Measurements from ENCODE around the gene ULK3. TPM values are rescaled to one million over a fixed set of nuclear protein-coding genes. Genes with fewer than 3 reads are reported as not detected.

Gene ULK3
- total and polyA plus RNA-seq, 2 of the 4 experiments (the other 2 are of a cell fraction), result 11.8 to 22.7 TPM

DNA sequence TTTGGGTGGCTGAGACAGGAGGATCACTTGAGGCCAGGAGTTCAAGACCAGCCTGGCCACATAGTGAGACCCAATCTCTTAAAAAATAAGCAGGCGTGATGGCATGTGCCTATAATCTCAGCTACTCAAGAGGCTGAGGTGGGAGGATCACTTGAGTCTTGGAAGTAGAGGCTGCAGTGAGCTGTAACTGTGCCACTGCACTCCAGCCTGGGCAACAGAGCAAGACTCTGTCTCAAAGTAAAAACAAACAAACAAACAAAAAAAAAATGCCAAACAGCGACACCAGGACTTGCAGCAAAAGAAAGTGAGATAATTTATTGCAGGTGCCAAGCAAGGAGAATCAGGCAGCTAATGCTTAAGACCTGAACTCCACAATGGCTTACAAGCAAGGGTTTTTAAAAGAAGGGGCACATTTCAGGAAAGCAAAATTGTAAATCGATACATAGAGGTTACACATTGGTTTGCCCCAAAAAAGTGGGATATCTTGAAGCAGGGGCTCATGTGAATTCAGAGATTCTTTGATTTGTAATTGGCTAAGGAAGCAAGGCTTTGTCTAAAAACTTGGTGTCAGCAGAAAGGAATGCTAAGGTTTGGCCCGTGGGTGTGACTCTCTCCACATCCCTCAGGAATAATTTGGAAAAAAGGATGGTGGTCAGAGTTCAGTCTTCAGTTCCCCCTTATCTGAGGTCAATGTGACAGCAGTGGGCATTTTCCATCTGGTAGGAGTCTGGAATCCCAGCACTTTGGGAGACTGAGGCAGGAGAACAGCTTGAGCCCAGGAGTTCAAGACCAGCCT is 41.7 kb upstream of the ULK3 start:
- dilution Hi-C loops (cut with HindIII; ENCODE audit: low sequenced_read_pairs, unreplicated experiment), result no loop called here
- H3K4ac ChIP-seq (ENCODE audit: low read depth, low read length), result 0 out of 2 replicates have a peak overlapping the region, but pooled peaks have one; percentile 15
- in situ Hi-C loops (cut with MboI; ENCODE audit: low sequenced_read_pairs), result no loop called here
- no peaks in the 10 kb centered on the region for H4K20me1 ChIP-seq (ENCODE audit: insufficient read depth, low read length)
- H4K8ac ChIP-seq (ENCODE audit: low read depth in 2 of 2, low read length in 2 of 2), result 0 out of 4 replicates have a peak overlapping the region, but pooled peaks of 1 of the 2 experiments have one; percentile 4
- no peak overlapping the region for H2BK5ac ChIP-seq (ENCODE audit: low read depth, low read length, poor library complexity, severe bottlenecking)
- peaks cover 4% of the 10 kb centered on the region; the same call in 1 of the 2 replicates for H3K9me1 ChIP-seq (ENCODE audit: insufficient read depth, low read length)
- DNase-seq (peak; percentile 27), ATAC-seq (ENCODE audit: low read depth) (peak; percentile 10; the same call in 1 of the 2 replicates)
- no peak overlapping the region for H3K4me3 ChIP-seq (ENCODE audit: insufficient read depth, low read depth, low read length)
- no peak overlapping the region for H2AFZ ChIP-seq (replicated peaks; ENCODE audit: low read length, poor library complexity)
- peaks cover 8% of the 10 kb centered on the region for H3K4me1 ChIP-seq (ENCODE audit: control insufficient read depth, insufficient read depth, low read length)
- TF ChIP-seq MAFK (IDR thresholded peaks at IDR 0.05; ENCODE audit: low read depth, low read length), result peak; percentile 83
- no peak for TF ChIP-seq SMC3 (IDR thresholded peaks at IDR 0.05; ENCODE audit: low read depth, low read length)
- ChIA-PET POLR2A (ENCODE audit: unreplicated experiment) (no interaction called here), CTCF (no interaction called here)
- no peak overlapping the region for H3K18ac ChIP-seq (ENCODE audit: low read depth, low read length)
- no peak overlapping the region for H2BK20ac ChIP-seq (ENCODE audit: low read depth, low read length)
- H2BK15ac ChIP-seq (ENCODE audit: low read depth, low read length), result no peak overlapping the region
- no peak overlapping the region for H3K23ac ChIP-seq (ENCODE audit: low read depth, low read length)
- 100% methylated on average over 1 of the region's 4 CpGs; no CpG with 5 or more reads in 1 of the 2 experiments for WGBS, 2 experiments (ENCODE audit: extremely low coverage in 2 of 2, insufficient read length in 1 of 2)
- H2BK120ac ChIP-seq (ENCODE audit: low read depth, low read length), result no peak overlapping the region
- H3K79me1 ChIP-seq (ENCODE audit: low read depth in 1 of 2, low read length in 2 of 2), result no peaks in the 10 kb centered on the region
- H4K91ac ChIP-seq (ENCODE audit: insufficient read depth, low read depth, low read length), result no peak overlapping the region
- no peaks in the 10 kb centered on the region for H3K36me3 ChIP-seq (ENCODE audit: control insufficient read depth, insufficient read depth, low read length)
- no peak overlapping the region for H3K9ac ChIP-seq (ENCODE audit: low read depth, low read length)
- intact Hi-C loops (cut with micrococcal nuclease), result no loop called here
- no peaks in the 10 kb centered on the region; the same call in 1 of the 2 replicates for H3K9me3 ChIP-seq (ENCODE audit: control insufficient read depth, insufficient read depth, low read length)
- no peak overlapping the region for H3K27ac ChIP-seq (ENCODE audit: insufficient read depth, low read length)
- no TSS peak for BruUV-seq (replicated peaks)
- no peaks in the 10 kb centered on the region for H3K27me3 ChIP-seq (ENCODE audit: control insufficient read depth, insufficient read depth, low read length)
- H3K14ac ChIP-seq (replicated peaks; ENCODE audit: low read depth, low read length), result no peak overlapping the region
- H2AK9ac ChIP-seq (replicated peaks; ENCODE audit: low read depth, low read length, poor library complexity), result no peak overlapping the region
- no peak overlapping the region for H2AK5ac ChIP-seq (ENCODE audit: low read depth, low read length)
- H4K5ac ChIP-seq (ENCODE audit: low read depth, low read length), result no peak overlapping the region
- H3K4me2 ChIP-seq (ENCODE audit: low read depth, low read length), result no peak overlapping the region
- no peak overlapping the region for H3K56ac ChIP-seq (ENCODE audit: extremely low read depth, insufficient read depth, low read length)

All from IMR-90 (cell line).